ENCODE results near the gene PARP6. TPM values are rescaled to one million over a fixed set of nuclear protein-coding genes. Genes with fewer than 3 reads are reported as not detected.

Gene PARP6
- total and polyA plus RNA-seq, 2 of the 8 experiments (the other 6 are each of a cell fraction or from before 2014, with no cell fraction given): 39.8 to 45.3 TPM

GRCh38 chr15:72312605-72313447, 40.5 kb upstream of the PARP6 start (continued):
- TF ChIP-seq CHD7 (IDR thresholded peaks at IDR 0.05; ENCODE audit: insufficient replicate concordance, low read length) (no peak), NRF1 (IDR thresholded peaks at IDR 0.05; ENCODE audit: low read depth, low read length) (no peak), TBP (IDR thresholded peaks at IDR 0.05; ENCODE audit: low read depth, low read length) (no peak), TEAD4 (IDR thresholded peaks at IDR 0.05; ENCODE audit: low read depth, low read length) (0 out of 2 replicates have a peak, but pooled peaks have one; percentile 43), GTF2F1 (IDR thresholded peaks at IDR 0.05; ENCODE audit: borderline replicate concordance, low read depth, low read length) (no peak), SRF (IDR thresholded peaks at IDR 0.05; ENCODE audit: low read depth, low read length) (no peak)

Measured in H1 (cell line).